GM18505 (cell line): ENCODE measurements around the gene BCL2L13.
"Not testable (repeated sequence)": the region's sequence is repeated elsewhere in the genome, so short reads cannot be mapped to it uniquely, and the experiment has no call there.

Experiments
- ATAC-seq: cut with Tn5 transposase; IDR thresholded peaks from one replicate; pipeline ENCODE4 v1.9.1; 2021; ENCODE audit not compliant: unreplicated experiment
- POLR2A ChIP-seq: IDR thresholded peaks from 4 replicates; pipeline ENCODE4 v1.6.1; 2011; ENCODE audit warnings: borderline replicate concordance; ENCODE audit not compliant: insufficient read depth, insufficient read length; ENCODE audit errors: extremely low read depth

The BCL2L13 gene

DNA sequence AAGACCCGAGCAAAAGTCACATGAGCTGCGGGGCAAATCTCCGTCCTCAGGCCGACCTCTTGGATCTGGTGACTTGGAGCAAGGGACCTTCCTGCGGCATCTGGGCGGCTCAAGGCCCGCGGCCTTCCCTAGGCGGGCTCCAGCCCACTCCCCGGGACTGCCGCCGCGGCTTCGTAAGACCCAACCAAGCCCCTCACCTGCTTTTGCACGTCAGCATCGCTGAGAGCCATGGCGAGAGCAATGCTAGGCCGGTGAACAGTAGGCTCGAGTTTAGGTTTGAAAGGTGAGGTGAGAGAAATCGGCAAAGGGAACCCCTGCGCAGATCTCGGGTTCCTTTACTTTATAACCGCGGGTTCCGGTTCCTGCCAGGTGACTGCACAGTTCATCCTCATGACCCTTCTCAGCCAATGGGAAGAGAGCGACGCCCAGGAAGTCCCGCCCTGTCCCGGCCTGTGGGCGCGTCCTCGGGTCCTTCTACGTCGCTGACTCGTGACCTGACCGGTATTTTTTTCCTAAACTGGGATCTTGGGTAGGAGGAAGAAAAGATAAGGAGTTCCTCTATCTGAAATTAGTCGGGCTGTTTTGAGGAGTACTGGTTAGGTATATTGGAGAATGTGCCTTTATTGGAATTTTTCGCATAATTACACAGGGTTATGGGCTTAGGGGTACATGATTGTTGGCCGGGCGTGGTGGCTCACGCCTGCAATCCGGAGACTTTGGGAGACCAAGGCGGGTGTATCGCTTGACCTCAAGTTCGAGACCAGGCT is 10.0 kb upstream of the BCL2L13 start, which contains the start of gene ATP6V1E1:
TSS of gene ATP6V1E1 (minus strand) at position 344 of the 767 bp plus-strand sequence. CDS start at position 230, 114 bp downstream.
- TF ChIP-seq POLR2A = peak; percentile 83
- ATAC-seq = peak; percentile 99

DNA sequence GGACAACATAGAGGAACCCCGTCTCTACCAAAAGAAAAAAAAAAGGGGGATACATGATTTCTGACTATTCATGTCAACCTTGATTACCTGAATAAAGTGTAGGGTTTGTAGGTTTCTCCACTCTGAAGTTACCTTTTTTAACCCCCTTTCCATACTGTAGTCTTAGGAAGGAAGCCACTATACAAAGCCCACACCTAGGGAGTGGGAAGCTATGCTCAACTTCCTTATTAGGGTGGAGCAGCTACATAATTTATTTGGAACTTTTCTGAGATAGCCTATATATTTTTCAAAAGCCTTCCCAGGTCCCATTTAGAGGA is 9.4 kb upstream of the BCL2L13 start:
- no peak for TF ChIP-seq POLR2A
- no peak for ATAC-seq

DNA sequence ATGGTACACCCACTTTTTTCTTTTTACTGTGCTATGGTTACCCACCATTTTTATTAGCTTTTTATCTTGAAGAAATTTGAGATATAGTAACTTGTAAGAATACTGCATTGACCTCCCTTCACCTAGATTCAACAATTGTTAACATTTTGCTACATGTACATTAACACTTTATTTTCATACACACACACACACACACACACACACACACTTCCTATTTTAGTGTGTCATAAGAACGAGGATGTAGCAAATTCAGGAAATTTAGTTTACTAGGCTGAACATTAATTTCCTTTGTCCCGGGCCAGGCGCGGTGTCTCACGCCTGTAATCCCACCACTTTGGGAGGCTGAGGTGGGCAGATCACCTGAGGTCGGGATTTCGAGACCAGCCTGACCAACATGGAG is 8.9 kb upstream of the BCL2L13 start:
- ATAC-seq = no peak

GRCh38 chr22:17631076-17631565 is 7.4 kb upstream of the BCL2L13 start:
- TF ChIP-seq POLR2A = no peak
- ATAC-seq = no peak

More for the DNA sequence above, 8.9 kb upstream of the BCL2L13 start:
- TF ChIP-seq POLR2A = no peak

- ATAC-seq = no peak
- TF ChIP-seq POLR2A = no peak
These were observed 5.2 kb upstream of the BCL2L13 start for GRCh38 chr22:17633217-17633997.

DNA sequence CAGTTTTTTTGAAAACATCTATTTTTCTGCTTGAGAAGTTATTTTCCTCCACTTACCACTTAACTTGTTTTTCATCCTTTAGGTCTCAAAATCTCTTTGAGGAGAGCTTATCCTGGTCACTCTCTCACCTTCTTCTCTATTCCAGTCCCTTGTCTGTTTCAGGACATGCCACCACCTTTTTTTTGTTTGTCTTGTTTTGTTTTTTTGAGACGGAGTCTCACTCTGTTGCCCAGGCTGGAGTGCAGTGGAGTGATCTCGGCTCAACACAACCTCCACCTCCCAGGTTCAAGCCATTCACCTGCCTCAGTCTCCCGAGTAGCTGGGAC is 4.6 kb upstream of the BCL2L13 start:
- no peak for ATAC-seq

DNA sequence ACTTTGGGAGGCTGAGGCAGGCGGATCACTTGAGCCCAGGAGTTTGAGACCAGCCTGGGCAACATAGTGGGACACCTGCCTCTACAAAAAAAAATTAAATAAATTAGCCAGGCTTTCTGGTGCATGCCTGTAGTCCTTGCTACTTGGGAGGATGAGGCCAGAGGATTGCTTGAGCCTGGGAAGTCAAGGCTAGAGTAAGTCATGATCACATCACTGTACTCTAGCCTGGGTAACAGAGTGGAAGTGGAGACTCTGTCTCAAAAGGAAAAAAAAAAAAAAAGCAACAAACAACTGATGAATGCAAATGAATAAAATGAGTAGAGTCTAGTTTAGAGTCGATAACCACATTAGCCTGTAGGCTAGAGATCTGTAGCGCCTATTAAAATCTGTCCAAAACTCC is 3.9 kb upstream of the BCL2L13 start:
- no peak for ATAC-seq
- TF ChIP-seq POLR2A = no peak

More for the DNA sequence above, 4.6 kb upstream of the BCL2L13 start:
- no peak for TF ChIP-seq POLR2A

DNA sequence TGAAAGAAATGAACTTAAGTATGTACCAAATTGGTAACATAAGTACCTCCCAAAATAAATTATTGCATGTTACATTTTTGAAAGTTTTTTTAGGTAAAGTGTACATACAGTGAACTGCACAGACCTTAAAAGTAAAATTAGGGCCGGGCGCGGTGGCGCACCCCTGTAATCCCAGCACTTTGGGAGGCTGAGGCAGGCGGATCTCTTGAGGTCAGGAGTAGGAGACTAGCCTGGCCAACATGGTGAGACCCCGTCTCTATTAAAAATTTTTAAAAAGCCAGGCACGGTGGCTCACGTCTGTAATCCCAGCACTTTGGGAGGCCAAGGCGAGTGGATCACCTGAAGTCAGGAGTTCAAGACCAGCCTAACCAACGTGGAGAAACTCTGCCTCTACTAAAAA is 1.7 kb upstream of the BCL2L13 start:
- not testable (repeated sequence) for ATAC-seq

DNA sequence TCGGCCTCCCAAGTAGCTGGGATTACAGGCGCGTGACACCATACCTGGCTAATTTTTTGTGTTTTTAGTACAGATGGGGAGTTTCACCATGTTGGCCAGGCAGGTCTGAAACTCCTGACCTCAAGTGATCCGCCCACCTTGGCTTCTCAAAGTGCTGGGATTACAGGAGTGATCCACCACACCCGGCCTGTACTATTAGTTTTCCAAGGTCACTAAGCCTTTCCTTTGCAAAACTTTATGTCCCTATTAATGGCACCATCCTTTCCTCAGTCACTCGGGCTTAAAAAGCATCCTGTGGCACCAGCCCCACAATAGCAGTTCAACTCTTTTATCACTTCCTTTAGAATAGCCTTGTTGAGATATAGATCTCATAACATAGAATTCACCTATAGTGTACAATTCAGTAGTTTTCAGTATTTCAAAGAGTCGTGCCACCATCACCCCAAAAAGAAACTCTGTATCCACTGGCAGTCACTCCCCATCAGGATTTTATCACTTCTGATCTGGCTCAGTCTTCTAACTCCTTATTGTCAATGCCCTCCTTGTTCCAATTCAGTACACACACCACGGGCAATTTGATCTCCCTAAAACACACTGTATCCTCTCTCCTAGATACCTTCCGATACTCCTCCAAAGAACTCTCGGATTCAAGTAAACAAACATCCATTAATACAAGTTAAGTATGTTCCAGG is 921 bp upstream of the BCL2L13 start:
- no peak for ATAC-seq

DNA sequence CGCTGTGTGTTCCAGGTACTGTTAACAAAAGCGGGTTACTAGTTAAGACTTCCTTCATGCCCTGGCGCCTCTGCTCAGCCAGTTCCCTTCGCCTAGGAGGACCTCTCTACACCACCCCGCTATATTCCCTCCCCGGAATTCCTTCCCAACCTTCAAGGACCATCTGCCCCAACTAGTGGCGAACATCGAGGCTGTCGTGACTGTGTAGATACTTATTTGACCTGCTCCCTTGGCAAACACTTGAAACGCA is 450 bp upstream of the BCL2L13 start:
- no peak for TF ChIP-seq POLR2A
- ATAC-seq = peak; percentile 16

More for the DNA sequence above, 921 bp upstream of the BCL2L13 start:
- TF ChIP-seq POLR2A = no peak

DNA sequence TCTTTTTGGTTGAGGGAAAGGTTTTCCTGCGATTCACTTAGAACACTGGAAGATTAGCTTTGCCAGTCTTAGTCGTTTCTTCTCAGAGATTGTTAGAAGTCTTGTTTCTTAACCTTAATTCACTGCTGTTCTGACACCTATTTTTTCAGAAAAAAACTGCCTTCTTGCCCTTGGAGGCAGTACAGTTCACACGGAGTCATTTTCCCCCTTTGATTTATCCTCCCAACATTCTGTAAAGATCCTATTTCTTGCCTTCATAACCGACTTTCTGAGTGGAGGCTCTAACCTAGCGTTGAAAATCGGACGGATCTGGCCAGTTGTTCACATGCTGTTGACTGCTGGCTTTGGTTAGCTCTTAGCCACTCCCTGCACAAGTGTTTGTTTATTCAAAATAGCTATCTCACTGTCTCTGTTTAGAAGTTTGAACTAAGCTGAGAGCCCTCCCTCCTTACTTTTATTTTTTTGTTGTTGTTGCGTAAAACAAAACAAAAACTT is 737 bp downstream of the BCL2L13 start:
- ATAC-seq = no peak
- TF ChIP-seq POLR2A = peak; percentile 35

- TF ChIP-seq POLR2A = no peak
- ATAC-seq = no peak
These were observed 2.7 kb downstream of the BCL2L13 start for GRCh38 chr22:17641269-17641668.

DNA sequence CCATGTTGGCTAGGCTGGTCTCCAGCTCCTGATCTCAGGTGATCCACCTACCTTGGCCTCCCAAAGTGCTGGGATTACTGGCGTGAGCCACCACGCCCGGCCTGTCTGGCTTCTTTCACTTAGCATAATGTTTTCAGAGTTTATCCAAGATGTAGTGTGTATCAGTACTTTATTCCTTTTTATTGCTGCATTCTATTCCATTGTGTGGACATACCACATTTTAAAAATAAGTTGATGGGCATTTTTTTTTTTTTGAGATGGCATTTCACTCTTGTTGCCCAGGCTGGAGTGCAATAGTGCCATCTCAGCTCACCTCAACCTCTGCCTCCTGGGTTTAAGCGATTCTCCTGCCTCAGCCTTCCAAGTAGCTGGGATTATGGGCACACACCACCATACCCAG is 3.8 kb downstream of the BCL2L13 start:
- not testable (repeated sequence) for ATAC-seq

- no peak for ATAC-seq
- no peak for TF ChIP-seq POLR2A
These were observed 8.9 kb downstream of the BCL2L13 start for GRCh38 chr22:17647452-17647851.
